HepG2 (cell line): ENCODE results near the gene RYR2. TPM values are rescaled to one million over a fixed set of nuclear protein-coding genes. Genes with fewer than 3 reads are reported as not detected.

ENCODE experiments used
- ATAC-seq: fragments of 200-7000 bp; cut with Tn5 transposase; 3 replicates; pipeline ENCODE4 v1.9.1; 2020; ENCODE audit warnings: mild to moderate bottlenecking, moderate library complexity
- BruUV-seq: library from RNA; stranded (reverse); fragments of 400-500 nt; replicated peaks from 2 replicates; lab custom pipeline; 2021; lab: Mats Ljungman, UMichigan
- CTCF ChIA-PET: fragments of 300-600 bp; formaldehyde crosslinking; extraction: SDS; loops from one replicate; lab custom pipeline; 2021; ENCODE audit warnings: low total read pairs, inconsistent platforms, low intra/inter-chr PET ratio; lab: Yijun Ruan, JAX
- POLR2A ChIA-PET: fragments of 350-600 bp; sonication (Branson Sonifier 250); formaldehyde crosslinking; loops from one replicate; lab custom pipeline; 2020; ENCODE audit warnings: antibody characterized with exemption, inconsistent platforms; lab: Yijun Ruan, JAX
- DNase-seq: peaks from one replicate; pipeline ENCODE4 v3.0.0-alpha.2; 2015; ENCODE audit warnings: low spot score
- FAIRE-seq: peaks from 3 replicates; lab custom pipeline; 2011; peaks lifted over from hg19 to GRCh38; lab: Jason Lieb, UNC
- H2AFZ ChIP-seq: one replicate; pipeline ENCODE4 v1.6.1; 2011; ENCODE audit warnings: low read length, inconsistent platforms
- H3K27ac ChIP-seq: fragments of 300-600 bp; 3 replicates; pipeline ENCODE4 v1.8.0; 2011; ENCODE audit warnings: mixed run types, mild to moderate bottlenecking, mixed read lengths, low read length, inconsistent platforms; ENCODE audit not compliant: insufficient read depth; ENCODE audit errors: extremely low read length
- H3K27me3 ChIP-seq, 2 experiments: fragments of 200-600 bp in 1 of 2; 2 replicates in 1 of 2; 3 replicates in 1 of 2; pipeline versions ENCODE4 v1.6.0 to v1.8.0; 2011; ENCODE audit warnings: low read length in 2 of 2, mild to moderate bottlenecking in 2 of 2, moderate library complexity in 2 of 2, inconsistent platforms in 1 of 2; ENCODE audit not compliant: insufficient read depth in 2 of 2, control insufficient read depth in 1 of 2
- H3K36me3 ChIP-seq, 2 experiments: fragments of 200-600 bp in 1 of 2; replicated peaks in 1 of 2; 2 replicates in 1 of 2; 3 replicates in 1 of 2; pipeline versions ENCODE4 v1.5.1 to v1.8.0; 2011; ENCODE audit warnings: low read length in 2 of 2, inconsistent platforms in 1 of 2; ENCODE audit not compliant: insufficient read depth in 2 of 2, control insufficient read depth in 1 of 2
- H3K4me1 ChIP-seq: 2 replicates; pipeline ENCODE4 v1.5.1; 2012; ENCODE audit warnings: low read length, inconsistent platforms; ENCODE audit not compliant: insufficient read depth
- H3K4me2 ChIP-seq: 2 replicates; pipeline ENCODE4 v1.6.0; 2011; ENCODE audit warnings: low read depth, low read length, inconsistent platforms
- H3K4me3 ChIP-seq, 3 experiments: fragments of 200-600 bp in 1 of 3; sonication (generic), shearing (Covaris generic) in 1 of 3; replicated peaks in 1 of 3; 2 replicates each; pipeline ENCODE4 v1.5.1; 2011 to 2016; ENCODE audit warnings: low read length in 3 of 3, inconsistent platforms in 2 of 3, low read depth in 2 of 3, mild to moderate bottlenecking in 2 of 3, control low read depth in 1 of 3, mixed read lengths in 1 of 3; ENCODE audit not compliant: insufficient read depth in 1 of 3
- H3K79me2 ChIP-seq: one replicate; pipeline ENCODE4 v1.6.1; 2011; ENCODE audit warnings: low read length, inconsistent platforms; ENCODE audit not compliant: insufficient read depth
- H3K9ac ChIP-seq: 2 replicates; pipeline ENCODE4 v1.6.0; 2011; ENCODE audit warnings: mild to moderate bottlenecking, low read depth, low read length, inconsistent platforms; ENCODE audit not compliant: insufficient read depth
- H3K9me3 ChIP-seq: 2 replicates; pipeline ENCODE4 v1.5.1; 2012; ENCODE audit warnings: mild to moderate bottlenecking, low read length
- H4K20me1 ChIP-seq: 2 replicates; pipeline ENCODE4 v1.6.0; 2011; ENCODE audit warnings: inconsistent platforms, mild to moderate bottlenecking, low read length, moderate library complexity; ENCODE audit not compliant: insufficient read depth
- CBX2 ChIP-seq, 2 experiments: fragments of 200-600 bp in 1 of 2; sonication (generic); formaldehyde crosslinking in 1 of 2; IDR thresholded peaks; 2 replicates each; pipeline versions ENCODE4 v1.7.0 to v1.8.1; 2018 to 2022; ENCODE audit warnings: low read depth in 2 of 2, low read length in 1 of 2, mild to moderate bottlenecking in 1 of 2, missing genetic modification reagents in 1 of 2
- EP300 ChIP-seq, 3 experiments: sonication (generic) in 1 of 3; formaldehyde crosslinking in 1 of 3; IDR thresholded peaks; 2 replicates each; pipeline versions ENCODE4 v1.5.1 to v1.6.1; 2011 to 2020; ENCODE audit warnings: low read depth in 2 of 3, low read length in 2 of 3, borderline replicate concordance in 1 of 3, improper control_type of control experiment in 1 of 3, mild to moderate bottlenecking in 1 of 3, missing genetic modification reagents in 1 of 3, moderate library complexity in 1 of 3
- IRF2 ChIP-seq: IDR thresholded peaks from 2 replicates; pipeline ENCODE4 v1.6.1; 2018; ENCODE audit warnings: missing genetic modification reagents, missing compliant biosample characterization
- MIER2 ChIP-seq: IDR thresholded peaks from 2 replicates; pipeline ENCODE4 v1.6.1; 2016; ENCODE audit warnings: missing biosample characterization, missing genetic modification reagents
- NFYC ChIP-seq: IDR thresholded peaks from 2 replicates; pipeline ENCODE4 v1.6.1; 2016; ENCODE audit warnings: missing genetic modification reagents, missing compliant biosample characterization
- NR2C2 ChIP-seq: sonication (generic); formaldehyde crosslinking; IDR thresholded peaks from 2 replicates; pipeline ENCODE4 v1.4.0; 2020; ENCODE audit warnings: missing genetic modification reagents, mild to moderate bottlenecking, moderate library complexity, borderline replicate concordance
- RXRB ChIP-seq: IDR thresholded peaks from 2 replicates; pipeline ENCODE4 v1.6.1; 2016; ENCODE audit warnings: borderline replicate concordance, missing genetic modification reagents, missing compliant biosample characterization
- SOX6 ChIP-seq, 2 experiments: fragments of 450-650 bp in 1 of 2; sonication (generic) in 1 of 2; formaldehyde crosslinking in 1 of 2; IDR thresholded peaks; 2 replicates each; pipeline versions ENCODE4 v1.4.0 to v1.6.1; 2017 to 2020; ENCODE audit warnings: antibody characterized with exemption in 1 of 2, mild to moderate bottlenecking in 1 of 2, missing genetic modification reagents in 1 of 2
- SP5 ChIP-seq: IDR thresholded peaks from 2 replicates; pipeline ENCODE4 v1.6.1; 2016; ENCODE audit warnings: low read depth, borderline replicate concordance
- ZNF331 ChIP-seq: sonication (generic); formaldehyde crosslinking; IDR thresholded peaks from 2 replicates; pipeline ENCODE4 v1.4.0; 2020; ENCODE audit warnings: missing genetic modification reagents
- WGBS: methylation state at CpG from one replicate; pipeline ENCODE4 v1.1.6; 2017; ENCODE audit warnings: low lambda C conversion rate; 5-methylcytosine and 5-hydroxymethylcytosine counted together
- in situ Hi-C: cut with HindIII; loops from 2 replicates; pipeline ENCODE4 v1.10.0; 2017; ENCODE audit warnings: low pct_unique_long_range_greater_than_20kb; ENCODE audit not compliant: extremely low pct_ligation_motif_present
- intact Hi-C: fragments of 100-400 bp; cut with micrococcal nuclease; formaldehyde crosslinking; loops from one replicate; pipeline ENCODE4 v1.10.0; 2022; ENCODE audit not compliant: unreplicated experiment
- polyA plus RNA-seq, 8 experiments: library from polyadenylated mRNA; depleted of rRNA in 3 of 8; stranded (reverse) in 7 of 8; unstranded in 1 of 8; fragments of >200 nt; fragmentation: Illumina TruSeq in 4 of 8; extraction: Trizol in 4 of 8; gene quantifications; 2 replicates each; pipeline versions ENCODE4 v1.2.1 to v1.2.3, GENCODE V29; 2011 to 2016; ENCODE audit warnings: low read depth in 4 of 8, missing spikeins in 1 of 8, mixed read lengths in 1 of 8; ENCODE audit not compliant: insufficient read depth in 1 of 8
- total RNA-seq, 5 experiments: library from RNA; depleted of rRNA; stranded (reverse); fragments of >200 nt; fragmentation: Illumina TruSeq; extraction: Trizol; gene quantifications; 2 replicates each; pipeline ENCODE4 v1.2.3, GENCODE V29; 2016; ENCODE audit warnings: low read depth in 1 of 5
- TF ChIP-seq, protein P1 (sequence below), 2 experiments: sonication (generic) in 1 of 2; formaldehyde crosslinking in 1 of 2; IDR thresholded peaks; 2 replicates each; pipeline versions ENCODE4 v1.6.1 to v1.9.0; 2014 to 2022; ENCODE audit warnings: antibody characterized with exemption in 1 of 2, borderline replicate concordance in 1 of 2, inconsistent platforms in 1 of 2, low read depth in 1 of 2, missing genetic modification reagents in 1 of 2
- TF ChIP-seq, protein P2 (sequence below): sonication (generic); formaldehyde crosslinking; IDR thresholded peaks from 2 replicates; pipeline ENCODE4 v1.5.1; 2020; ENCODE audit warnings: mild to moderate bottlenecking, missing genetic modification reagents, borderline replicate concordance

Gene RYR2
- total and polyA plus RNA-seq, 2 of the 13 experiments (the other 11 are each of a cell fraction or from before 2014, with no cell fraction given) = not detected

DNA sequence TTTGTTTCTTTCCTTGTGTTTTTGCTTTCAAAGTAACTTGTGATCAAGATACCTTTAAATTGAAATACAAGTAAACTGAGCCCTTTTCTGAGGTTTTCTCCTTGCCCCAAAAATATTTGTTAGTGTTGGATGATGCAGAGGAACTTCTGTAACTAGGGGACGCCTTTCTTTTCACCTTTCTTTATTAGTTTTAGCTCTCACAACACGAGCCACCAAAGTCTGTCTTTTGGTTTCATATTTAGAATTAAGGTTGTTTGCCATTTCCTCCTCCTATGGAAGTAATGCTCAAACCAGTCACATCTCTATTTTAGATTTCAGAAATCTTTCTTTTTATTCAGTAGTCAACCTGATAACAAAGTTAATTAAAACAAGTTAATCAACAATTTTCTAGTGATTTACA lies 727.9 kb downstream of the RYR2 start:
- Histone ChIP-seq H3K9me3 (no peaks in the 10 kb centered on the region), H3K4me1 (no peaks in the 10 kb centered on the region), H3K4me3 (no peak overlapping the region), H2AFZ (no peak overlapping the region), H3K9ac (no peak overlapping the region), H4K20me1 (no peaks in the 10 kb centered on the region), H3K79me2 (no peaks in the 10 kb centered on the region), H3K4me2 (no peak overlapping the region), H3K27ac (no peak overlapping the region), H3K36me3 (no peaks in the 10 kb centered on the region), H3K27me3 (no peaks in the 10 kb centered on the region)
- ATAC-seq = no peak
- BruUV-seq = no TSS peak
- ChIA-PET CTCF (no interaction called here), POLR2A (no interaction called here)
- WGBS = 0% methylated on average over 2 of the region's 2 CpGs
- intact Hi-C loops (no loop called here), in situ Hi-C loops (no loop called here)
- no peak for FAIRE-seq
- DNase-seq = no peak
- TF ChIP-seq SOX6 (IDR thresholded peaks at IDR 0.05) (no peak), SOX6 (CRISPR knock-in tag; IDR thresholded peaks at IDR 0.05) (no peak), NR2C2 (no peak), EP300 (IDR thresholded peaks at IDR 0.05; ENCODE audit: low read depth in 2 of 2, low read length in 2 of 2) (no peak), EP300 (CRISPR knock-in tag; IDR thresholded peaks at IDR 0.05; ENCODE audit: borderline replicate concordance) (no peak), IRF2 (no peak), SP5 (no peak), RXRB (no peak), CBX2 (IDR thresholded peaks at IDR 0.05; ENCODE audit: low read depth, low read length) (no peak), CBX2 (CRISPR knock-in tag; IDR thresholded peaks at IDR 0.05; ENCODE audit: low read depth) (no peak), MIER2 (CRISPR knock-in tag) (no peak), ZNF331 (CRISPR knock-in tag) (no peak), NFYC (CRISPR knock-in tag) (no peak)
- TF ChIP-seq, protein P1, sequence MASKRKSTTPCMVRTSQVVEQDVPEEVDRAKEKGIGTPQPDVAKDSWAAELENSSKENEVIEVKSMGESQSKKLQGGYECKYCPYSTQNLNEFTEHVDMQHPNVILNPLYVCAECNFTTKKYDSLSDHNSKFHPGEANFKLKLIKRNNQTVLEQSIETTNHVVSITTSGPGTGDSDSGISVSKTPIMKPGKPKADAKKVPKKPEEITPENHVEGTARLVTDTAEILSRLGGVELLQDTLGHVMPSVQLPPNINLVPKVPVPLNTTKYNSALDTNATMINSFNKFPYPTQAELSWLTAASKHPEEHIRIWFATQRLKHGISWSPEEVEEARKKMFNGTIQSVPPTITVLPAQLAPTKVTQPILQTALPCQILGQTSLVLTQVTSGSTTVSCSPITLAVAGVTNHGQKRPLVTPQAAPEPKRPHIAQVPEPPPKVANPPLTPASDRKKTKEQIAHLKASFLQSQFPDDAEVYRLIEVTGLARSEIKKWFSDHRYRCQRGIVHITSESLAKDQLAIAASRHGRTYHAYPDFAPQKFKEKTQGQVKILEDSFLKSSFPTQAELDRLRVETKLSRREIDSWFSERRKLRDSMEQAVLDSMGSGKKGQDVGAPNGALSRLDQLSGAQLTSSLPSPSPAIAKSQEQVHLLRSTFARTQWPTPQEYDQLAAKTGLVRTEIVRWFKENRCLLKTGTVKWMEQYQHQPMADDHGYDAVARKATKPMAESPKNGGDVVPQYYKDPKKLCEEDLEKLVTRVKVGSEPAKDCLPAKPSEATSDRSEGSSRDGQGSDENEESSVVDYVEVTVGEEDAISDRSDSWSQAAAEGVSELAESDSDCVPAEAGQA (IDR thresholded peaks at IDR 0.05; ENCODE audit: low read depth) = no peak
- TF ChIP-seq, protein P1 (CRISPR knock-in tag; IDR thresholded peaks at IDR 0.05; ENCODE audit: borderline replicate concordance) = no peak
- TF ChIP-seq, protein P2, sequence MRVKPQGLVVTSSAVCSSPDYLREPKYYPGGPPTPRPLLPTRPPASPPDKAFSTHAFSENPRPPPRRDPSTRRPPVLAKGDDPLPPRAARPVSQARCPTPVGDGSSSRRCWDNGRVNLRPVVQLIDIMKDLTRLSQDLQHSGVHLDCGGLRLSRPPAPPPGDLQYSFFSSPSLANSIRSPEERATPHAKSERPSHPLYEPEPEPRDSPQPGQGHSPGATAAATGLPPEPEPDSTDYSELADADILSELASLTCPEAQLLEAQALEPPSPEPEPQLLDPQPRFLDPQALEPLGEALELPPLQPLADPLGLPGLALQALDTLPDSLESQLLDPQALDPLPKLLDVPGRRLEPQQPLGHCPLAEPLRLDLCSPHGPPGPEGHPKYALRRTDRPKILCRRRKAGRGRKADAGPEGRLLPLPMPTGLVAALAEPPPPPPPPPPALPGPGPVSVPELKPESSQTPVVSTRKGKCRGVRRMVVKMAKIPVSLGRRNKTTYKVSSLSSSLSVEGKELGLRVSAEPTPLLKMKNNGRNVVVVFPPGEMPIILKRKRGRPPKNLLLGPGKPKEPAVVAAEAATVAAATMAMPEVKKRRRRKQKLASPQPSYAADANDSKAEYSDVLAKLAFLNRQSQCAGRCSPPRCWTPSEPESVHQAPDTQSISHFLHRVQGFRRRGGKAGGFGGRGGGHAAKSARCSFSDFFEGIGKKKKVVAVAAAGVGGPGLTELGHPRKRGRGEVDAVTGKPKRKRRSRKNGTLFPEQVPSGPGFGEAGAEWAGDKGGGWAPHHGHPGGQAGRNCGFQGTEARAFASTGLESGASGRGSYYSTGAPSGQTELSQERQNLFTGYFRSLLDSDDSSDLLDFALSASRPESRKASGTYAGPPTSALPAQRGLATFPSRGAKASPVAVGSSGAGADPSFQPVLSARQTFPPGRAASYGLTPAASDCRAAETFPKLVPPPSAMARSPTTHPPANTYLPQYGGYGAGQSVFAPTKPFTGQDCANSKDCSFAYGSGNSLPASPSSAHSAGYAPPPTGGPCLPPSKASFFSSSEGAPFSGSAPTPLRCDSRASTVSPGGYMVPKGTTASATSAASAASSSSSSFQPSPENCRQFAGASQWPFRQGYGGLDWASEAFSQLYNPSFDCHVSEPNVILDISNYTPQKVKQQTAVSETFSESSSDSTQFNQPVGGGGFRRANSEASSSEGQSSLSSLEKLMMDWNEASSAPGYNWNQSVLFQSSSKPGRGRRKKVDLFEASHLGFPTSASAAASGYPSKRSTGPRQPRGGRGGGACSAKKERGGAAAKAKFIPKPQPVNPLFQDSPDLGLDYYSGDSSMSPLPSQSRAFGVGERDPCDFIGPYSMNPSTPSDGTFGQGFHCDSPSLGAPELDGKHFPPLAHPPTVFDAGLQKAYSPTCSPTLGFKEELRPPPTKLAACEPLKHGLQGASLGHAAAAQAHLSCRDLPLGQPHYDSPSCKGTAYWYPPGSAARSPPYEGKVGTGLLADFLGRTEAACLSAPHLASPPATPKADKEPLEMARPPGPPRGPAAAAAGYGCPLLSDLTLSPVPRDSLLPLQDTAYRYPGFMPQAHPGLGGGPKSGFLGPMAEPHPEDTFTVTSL = no peak
